Measurements from ENCODE around the gene PCDH12. TPM values are rescaled to one million over a fixed set of nuclear protein-coding genes. Genes with fewer than 3 reads are reported as not detected.

The PCDH12 gene
- total RNA-seq, 1 donor from 2014 or later, result 0.81 TPM

GRCh38 chr5:141914199-141914743, 43.7 kb downstream of the PCDH12 start:
- intact Hi-C loops (cut with micrococcal nuclease), result no loop called here

DNA sequence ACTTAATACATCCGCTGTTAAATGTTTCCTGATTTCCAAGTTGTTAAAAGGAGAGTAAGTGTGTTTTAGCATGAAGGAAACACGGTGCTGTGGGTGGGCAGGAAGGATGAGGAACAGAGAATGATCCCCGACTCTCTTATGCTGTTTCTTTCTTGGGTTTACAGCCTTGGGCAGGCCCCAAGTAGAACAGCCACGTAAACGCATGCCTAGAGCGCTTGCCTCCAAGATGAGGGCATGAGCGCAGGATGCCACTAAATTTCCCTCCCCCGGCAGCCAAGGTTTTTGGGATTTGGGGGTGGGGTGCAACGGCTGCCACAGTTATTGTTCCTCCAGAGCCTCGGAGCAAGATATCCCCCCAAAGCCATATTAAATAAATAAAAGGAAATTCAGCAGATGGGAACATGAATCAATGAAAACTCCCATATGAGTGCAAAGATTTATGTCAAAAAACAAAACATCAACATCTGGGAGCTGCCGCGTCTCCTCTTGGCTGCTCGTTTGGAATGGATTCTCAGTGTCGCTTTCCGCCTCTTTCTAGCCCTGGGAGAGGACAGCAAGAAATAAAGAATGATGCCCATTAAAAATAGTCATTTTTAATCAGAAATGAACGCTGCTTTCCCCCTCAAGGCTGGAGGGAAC, 44.3 kb downstream of the PCDH12 start:
- intact Hi-C loops (cut with micrococcal nuclease), result no loop called here

GRCh38 chr5:141910271-141910673, 47.7 kb downstream of the PCDH12 start:
- intact Hi-C loops (cut with micrococcal nuclease), result no loop called here

DNA sequence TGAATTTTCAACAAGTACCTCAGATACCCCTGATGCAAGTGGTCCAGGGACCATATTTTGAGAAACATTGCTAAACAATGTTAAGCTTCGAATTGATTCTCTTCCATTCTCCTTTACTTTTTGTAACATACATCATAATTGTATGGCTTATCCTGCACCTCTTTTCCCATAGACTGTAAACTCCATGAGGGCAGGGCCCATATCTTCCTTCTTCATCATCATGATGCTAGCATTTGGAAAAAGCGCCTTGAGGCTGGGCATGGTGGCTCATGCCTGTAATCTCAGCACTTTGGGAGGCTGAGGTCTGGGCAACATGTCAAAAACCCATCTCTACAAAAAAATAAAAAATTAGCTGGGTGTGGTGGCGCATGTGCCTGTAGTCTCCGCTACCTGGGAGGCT, 48.8 kb downstream of the PCDH12 start:
- intact Hi-C loops (cut with micrococcal nuclease), result no loop called here

DNA sequence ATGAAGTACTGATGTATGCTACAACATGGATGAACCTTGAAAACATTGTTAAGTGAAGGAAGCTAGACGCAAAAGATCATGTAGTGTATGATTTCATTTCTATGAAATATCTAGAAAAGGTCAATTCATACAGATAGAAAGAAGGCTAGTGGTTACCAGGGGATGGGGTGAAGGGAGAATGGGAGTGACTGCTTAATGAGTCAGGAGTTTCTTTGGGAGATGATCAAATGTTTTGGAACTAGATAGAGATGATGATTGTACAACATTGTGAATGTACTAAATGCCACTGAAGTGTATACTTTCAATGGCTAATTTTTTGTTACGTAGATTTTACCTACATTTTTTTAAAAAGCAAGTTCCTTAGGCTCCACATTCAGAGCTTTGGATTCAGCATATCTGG, 49.2 kb downstream of the PCDH12 start:
- intact Hi-C loops (cut with micrococcal nuclease), result no loop called here

DNA sequence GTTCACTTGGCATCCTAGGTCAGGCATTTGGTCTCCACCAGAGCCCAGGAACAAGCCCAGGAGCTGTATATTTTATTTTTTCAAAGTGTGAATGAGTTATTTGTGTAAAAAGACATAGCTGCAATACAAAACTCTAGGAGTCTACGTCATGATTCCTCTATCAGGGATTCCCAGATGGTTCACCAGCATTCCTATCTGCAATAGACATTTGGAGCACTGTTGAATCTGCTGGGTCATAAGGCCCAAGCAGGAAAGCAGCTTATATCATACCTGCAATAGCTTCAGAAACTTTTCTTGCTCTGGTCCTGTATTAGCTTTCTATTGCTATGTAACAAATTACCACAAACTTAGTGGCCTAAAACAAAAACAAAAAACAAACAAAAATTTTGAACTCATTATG, 51.0 kb downstream of the PCDH12 start:
- intact Hi-C loops (cut with micrococcal nuclease), result no loop called here

DNA sequence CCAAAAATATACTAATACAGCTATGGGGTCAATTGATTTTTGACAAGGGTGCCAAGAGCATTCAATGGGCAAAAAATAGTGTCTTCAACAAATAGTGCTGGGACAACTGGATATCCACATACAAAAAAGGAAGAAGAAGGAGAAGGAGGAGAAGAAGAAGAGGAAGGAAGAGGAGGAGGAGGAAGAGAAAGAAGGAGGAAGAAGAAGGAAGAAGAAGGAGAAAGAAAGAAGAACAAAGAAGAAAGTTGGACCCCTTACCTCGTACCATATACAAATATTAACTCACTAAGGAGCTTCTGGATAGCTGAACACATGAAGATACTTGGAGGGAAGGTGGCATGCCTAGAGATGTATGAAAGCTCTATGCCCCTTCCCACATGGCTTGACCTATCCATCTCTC, 51.5 kb downstream of the PCDH12 start:
- intact Hi-C loops (cut with micrococcal nuclease), result no loop called here

- intact Hi-C loops (cut with micrococcal nuclease), result no loop called here
These were observed 53.5 kb downstream of the PCDH12 start for GRCh38 chr5:141904551-141904950.

DNA sequence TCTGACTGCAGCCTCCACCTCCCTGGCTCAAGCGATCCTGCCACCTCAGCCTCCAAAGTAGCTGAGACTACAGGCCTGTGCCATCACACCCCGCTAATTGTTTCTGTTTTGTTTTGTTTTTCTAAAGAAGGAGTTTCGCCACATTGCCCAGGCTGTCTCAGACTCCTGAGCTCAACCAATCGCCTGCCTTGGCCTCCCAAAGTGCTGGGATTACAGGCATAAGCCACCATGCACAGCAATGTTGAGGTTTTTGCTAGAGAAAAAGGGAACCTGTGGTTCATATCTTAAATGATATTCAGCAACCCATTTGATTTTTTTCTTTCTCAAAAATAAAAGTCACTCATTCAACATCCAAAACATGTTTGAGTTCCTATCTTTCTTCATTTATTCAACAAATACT, 54.7 kb downstream of the PCDH12 start:
- intact Hi-C loops (cut with micrococcal nuclease), result no loop called here

GRCh38 chr5:141902015-141902814, 55.8 kb downstream of the PCDH12 start:
- intact Hi-C loops (cut with micrococcal nuclease), result no loop called here

DNA sequence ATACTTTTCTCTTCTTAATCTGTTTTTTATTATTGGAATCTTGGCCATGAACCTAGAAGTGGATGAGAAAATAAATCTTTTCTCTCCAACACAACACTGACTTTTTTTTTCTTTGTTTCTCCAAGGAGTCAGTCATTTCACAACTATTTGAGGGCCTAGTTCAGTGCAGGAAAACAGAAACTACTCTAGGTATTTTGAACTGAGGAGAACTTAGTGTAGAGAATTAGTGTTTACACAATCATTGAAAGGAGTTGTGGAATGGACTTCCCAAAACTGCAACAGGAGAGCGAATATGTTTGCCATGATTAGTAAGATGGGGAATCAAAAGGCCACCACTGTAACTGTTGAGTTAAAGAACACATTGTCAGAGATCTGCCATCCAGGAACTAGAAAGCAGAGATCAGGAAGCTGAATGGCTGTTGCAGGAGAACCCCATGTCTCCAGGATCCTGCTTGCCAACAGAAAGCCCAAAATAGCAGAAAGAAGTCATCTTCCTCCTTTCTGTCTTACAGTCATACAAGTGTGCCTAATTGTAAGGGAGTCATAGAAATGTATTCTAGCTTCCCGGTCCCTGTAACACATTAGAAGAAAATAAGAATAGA, 59.5 kb downstream of the PCDH12 start:
- intact Hi-C loops (cut with micrococcal nuclease), result no loop called here

DNA sequence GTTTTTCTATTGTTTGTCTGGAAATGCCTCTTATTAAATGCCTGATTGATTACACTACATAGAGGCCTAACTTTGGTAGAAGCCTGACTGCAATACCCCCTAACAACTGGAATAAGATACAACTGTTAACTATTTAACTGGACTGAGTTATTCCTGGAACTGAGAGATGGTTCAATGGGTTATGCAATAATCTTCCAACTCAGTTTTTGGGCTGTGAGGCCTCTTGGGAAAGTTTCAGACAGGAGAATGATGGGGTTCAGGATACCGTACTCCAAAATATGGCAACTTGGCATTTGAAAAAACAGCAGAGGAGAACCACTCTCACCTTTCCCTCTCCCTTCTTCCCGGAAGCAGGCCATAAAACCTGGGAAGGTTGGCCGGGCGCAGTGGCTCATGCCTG, 60.6 kb downstream of the PCDH12 start:
- intact Hi-C loops (cut with micrococcal nuclease), result no loop called here

Other genes with a start within 250 kb of the PCDH12 start
- gene PCDH1, start 79.8 kb downstream of the PCDH12 start, total RNA-seq, result not detected in 2 replicates
- 78.6 and 81.6 TPM in 2 replicates for gene DELE1, start 34.3 kb downstream of the PCDH12 start, total RNA-seq
- 26.5 and 29.1 TPM in 2 replicates for gene RNF14, start 10.9 kb upstream of the PCDH12 start, total RNA-seq
- gene GNPDA1, start 54.8 kb upstream of the PCDH12 start, total RNA-seq, result 54.4 and 57.7 TPM in 2 replicates
- gene NDFIP1, start 150.6 kb upstream of the PCDH12 start, total RNA-seq, result 54.9 and 57.3 TPM in 2 replicates